H9 (cell line): ENCODE data around the gene CPSF4L. TPM values are rescaled to one million over a fixed set of nuclear protein-coding genes. Genes with fewer than 3 reads are reported as not detected.
A peak's percentile ranks its signal among the peaks of the same experiment; 100 is the strongest.

Experiments used
- DNase-seq: peaks from one replicate; pipeline ENCODE4 v3.0.0-alpha.2; 2017
- H2AFZ ChIP-seq: one replicate; pipeline ENCODE4 v1.6.1; 2013; ENCODE audit warnings: mild to moderate bottlenecking, low read length, control low read depth, moderate library complexity
- H2AK5ac ChIP-seq: 2 replicates; pipeline ENCODE4 v1.6.1; 2013; ENCODE audit warnings: low read length, control low read depth, mixed read lengths; ENCODE audit not compliant: insufficient read length
- H2BK120ac ChIP-seq: one replicate; pipeline ENCODE4 v1.6.1; 2013; ENCODE audit warnings: low read depth, mild to moderate bottlenecking, low read length, control low read depth, inconsistent platforms; ENCODE audit not compliant: poor library complexity, severe bottlenecking
- H2BK12ac ChIP-seq: 2 replicates; pipeline ENCODE4 v1.6.1; 2013; ENCODE audit warnings: low read length, control low read depth, mixed read lengths, low read depth; ENCODE audit not compliant: insufficient read length
- H2BK15ac ChIP-seq: 2 replicates; pipeline ENCODE4 v1.6.1; 2013; ENCODE audit warnings: low read depth, low read length, control low read depth
- H2BK20ac ChIP-seq: one replicate; pipeline ENCODE4 v1.6.1; 2013; ENCODE audit warnings: low read depth, mild to moderate bottlenecking, low read length, control low read depth, inconsistent platforms; ENCODE audit not compliant: poor library complexity, severe bottlenecking
- H2BK5ac ChIP-seq: 2 replicates; pipeline ENCODE4 v1.6.1; 2013; ENCODE audit warnings: low read length, control low read depth, mixed read lengths; ENCODE audit not compliant: insufficient read length
- H3K14ac ChIP-seq: 2 replicates; pipeline ENCODE4 v1.6.1; 2013; ENCODE audit warnings: low read length, control low read depth; ENCODE audit not compliant: insufficient read depth
- H3K18ac ChIP-seq: 2 replicates; pipeline ENCODE4 v1.6.1; 2013; ENCODE audit warnings: low read depth, mild to moderate bottlenecking, mixed read lengths, low read length, control low read depth; ENCODE audit not compliant: insufficient read length
- H3K23ac ChIP-seq: 2 replicates; pipeline ENCODE4 v1.6.1; 2013; ENCODE audit warnings: low read length, control low read depth, mixed read lengths, low read depth; ENCODE audit not compliant: insufficient read length
- H3K23me2 ChIP-seq: 2 replicates; pipeline ENCODE4 v1.6.1; 2013; ENCODE audit warnings: low read depth, mild to moderate bottlenecking, mixed read lengths, low read length, control low read depth; ENCODE audit not compliant: insufficient read length, poor library complexity, severe bottlenecking
- H3K27ac ChIP-seq: 2 replicates; pipeline ENCODE4 v1.5.1; 2013; ENCODE audit warnings: low read length, control low read depth, mixed read lengths, low read depth; ENCODE audit not compliant: insufficient read length
- H3K27me3 ChIP-seq: 2 replicates; pipeline ENCODE4 v1.6.1; 2013; ENCODE audit warnings: low read length, control low read depth, inconsistent platforms; ENCODE audit not compliant: insufficient read depth
- H3K4ac ChIP-seq: 2 replicates; pipeline ENCODE4 v1.6.1; 2013; ENCODE audit warnings: low read depth, mild to moderate bottlenecking, control low read depth, inconsistent platforms, low read length, moderate library complexity
- H3K4me1 ChIP-seq: 2 replicates; pipeline ENCODE4 v1.6.1; 2013; ENCODE audit warnings: low read length, control low read depth, inconsistent platforms; ENCODE audit not compliant: insufficient read depth
- H3K4me2 ChIP-seq: 2 replicates; pipeline ENCODE4 v1.6.1; 2013; ENCODE audit warnings: low read length, control low read depth, mixed read lengths; ENCODE audit not compliant: insufficient read length, insufficient read depth
- H3K56ac ChIP-seq: 2 replicates; pipeline ENCODE4 v1.6.1; 2013; ENCODE audit warnings: low read depth, mild to moderate bottlenecking, mixed read lengths, low read length, control low read depth; ENCODE audit not compliant: insufficient read length
- H3K79me1 ChIP-seq: 2 replicates; pipeline ENCODE4 v1.6.1; 2013; ENCODE audit warnings: low read depth, mild to moderate bottlenecking, moderate library complexity, low read length, control low read depth, inconsistent platforms; ENCODE audit not compliant: insufficient read depth, poor library complexity, severe bottlenecking
- H3K79me2 ChIP-seq: 2 replicates; pipeline ENCODE4 v1.6.1; 2013; ENCODE audit warnings: low read length, control low read depth, inconsistent platforms; ENCODE audit not compliant: insufficient read depth
- H3K9ac ChIP-seq: 2 replicates; pipeline ENCODE4 v1.6.1; 2013; ENCODE audit warnings: low read length, control low read depth, mixed read lengths; ENCODE audit not compliant: insufficient read length; ENCODE audit errors: extremely low read depth
- H3K9me3 ChIP-seq: one replicate; pipeline ENCODE4 v1.6.1; 2013; ENCODE audit warnings: low read depth, low read length, inconsistent platforms; ENCODE audit not compliant: control insufficient read depth
- H3T11ph ChIP-seq: one replicate; pipeline ENCODE4 v1.6.1; 2013; ENCODE audit warnings: mild to moderate bottlenecking, low read length, control low read depth, inconsistent platforms
- H4K20me1 ChIP-seq: one replicate; pipeline ENCODE4 v1.6.1; 2013; ENCODE audit not compliant: control insufficient read depth, insufficient read length, insufficient read depth
- H4K5ac ChIP-seq: 2 replicates; pipeline ENCODE4 v1.6.1; 2013; ENCODE audit warnings: low read depth, mild to moderate bottlenecking, mixed read lengths, low read length, control low read depth; ENCODE audit not compliant: insufficient read length
- H4K8ac ChIP-seq: replicated peaks from 2 replicates; pipeline ENCODE4 v1.6.1; 2013; ENCODE audit warnings: low read length, control low read depth, mixed read lengths, low read depth; ENCODE audit not compliant: insufficient read length
- H4K91ac ChIP-seq: 2 replicates; pipeline ENCODE4 v1.6.1; 2013; ENCODE audit warnings: low read depth, mild to moderate bottlenecking, moderate library complexity, mixed read lengths, low read length, control low read depth; ENCODE audit not compliant: insufficient read length
- H3K27ac Mint-ChIP-seq, 3 experiments: 2 replicates in 2 of 3; 3 replicates in 1 of 3; pipeline ENCODE4 v1.8.0; 2020 to 2021; ENCODE audit warnings: mixed read lengths in 3 of 3, mild to moderate bottlenecking in 1 of 3, moderate library complexity in 1 of 3
- H3K27me3 Mint-ChIP-seq: 2 replicates; pipeline ENCODE4 v1.8.0; 2021; ENCODE audit warnings: low read depth, mild to moderate bottlenecking, moderate library complexity, mixed read lengths
- H3K36me3 Mint-ChIP-seq, 3 experiments: 2 replicates in 2 of 3; 3 replicates in 1 of 3; pipeline ENCODE4 v1.8.0; 2020 to 2021; ENCODE audit warnings: low read depth in 3 of 3, mixed read lengths in 3 of 3; ENCODE audit not compliant: insufficient read depth in 1 of 3
- H3K4me1 Mint-ChIP-seq, 2 experiments: 2 replicates each; pipeline ENCODE4 v1.8.0; 2020; ENCODE audit warnings: mixed read lengths in 2 of 2
- H3K4me3 Mint-ChIP-seq, 2 experiments: 2 replicates in 1 of 2; 3 replicates in 1 of 2; pipeline ENCODE4 v1.8.0; 2020 to 2021; ENCODE audit warnings: mild to moderate bottlenecking in 2 of 2, mixed read lengths in 2 of 2, moderate library complexity in 1 of 2
- H3K9me3 Mint-ChIP-seq, 2 experiments: 2 replicates in 1 of 2; 3 replicates in 1 of 2; pipeline ENCODE4 v1.8.0; 2020; ENCODE audit warnings: mild to moderate bottlenecking in 2 of 2, mixed read lengths in 2 of 2, moderate library complexity in 1 of 2
- CTCF ChIP-seq: fragments of 200-600 bp; sonication (generic); conservative IDR thresholded peaks from 3 replicates; pipeline ENCODE4 v1.8.0; 2021; ENCODE audit warnings: antibody characterized with exemption, mild to moderate bottlenecking
- WGBS: extraction: QIAGEN DNeasy Blood & Tissue Kit; methylation state at CpG from one replicate; pipeline ENCODE4 v1.1.7; 2013; ENCODE audit warnings: missing lambda C conversion rate, low lambda C conversion rate, mixed read lengths; ENCODE audit not compliant: insufficient read length; ENCODE audit errors: extremely low coverage; 5-methylcytosine and 5-hydroxymethylcytosine counted together
- total RNA-seq: library from RNA; stranded (reverse); gene quantifications from 2 replicates; pipeline ENCODE4 v1.2.1, GENCODE V29; 2021

Gene CPSF4L
- total RNA-seq, 1 experiment from 2014 or later: not detected

GRCh38 chr17:73272906-73273218 is 11.2 kb upstream of the CPSF4L start:
- no peaks in the 10 kb centered on the region for H3K23me2 ChIP-seq
- no peaks in the 10 kb centered on the region for H3K79me1 ChIP-seq
- Mint-ChIP-seq H3K27me3 (no peaks in the 10 kb centered on the region; the same call in 1 of the 2 replicates), H3K4me3 (no peak overlapping the region), H3K36me3 (no peaks in the 10 kb centered on the region; a peak in 1 of 7 replicates), H3K27ac (no peak overlapping the region), H3K9me3 (no peaks in the 10 kb centered on the region), H3K4me1 (peaks cover 6 to 9% of the 10 kb centered on the region in 2 experiments)
- DNase-seq: peak; percentile 25
- H3K27ac ChIP-seq: no peak overlapping the region
- H2AFZ ChIP-seq: no peak overlapping the region
- H3K79me2 ChIP-seq: no peaks in the 10 kb centered on the region
- H3K27me3 ChIP-seq: no peaks in the 10 kb centered on the region
- H3K18ac ChIP-seq: no peak overlapping the region
- no peak overlapping the region for H4K91ac ChIP-seq
- H2AK5ac ChIP-seq: no peak overlapping the region
- H2BK12ac ChIP-seq: no peak overlapping the region
- H3K9ac ChIP-seq: no peak overlapping the region
- no CpG with 5 or more reads among the region's 8 CpGs for WGBS
- H4K20me1 ChIP-seq: no peaks in the 10 kb centered on the region
- H3K4me2 ChIP-seq: no peak overlapping the region
- H3K4me1 ChIP-seq: no peaks in the 10 kb centered on the region; the same call in 1 of the 2 replicates
- no peak for TF ChIP-seq CTCF
- H3K14ac ChIP-seq: no peak overlapping the region
- H2BK15ac ChIP-seq: no peak overlapping the region
- H3K4ac ChIP-seq: no peak overlapping the region
- no peak overlapping the region for H2BK20ac ChIP-seq
- no peak overlapping the region for H3K23ac ChIP-seq
- no peak overlapping the region for H3T11ph ChIP-seq
- H4K5ac ChIP-seq: no peak overlapping the region
- H3K9me3 ChIP-seq: no peaks in the 10 kb centered on the region
- no peak overlapping the region for H4K8ac ChIP-seq
- no peak overlapping the region for H2BK5ac ChIP-seq
- no peak overlapping the region for H2BK120ac ChIP-seq
- no peak overlapping the region for H3K56ac ChIP-seq
